GM12891 (cell line): ENCODE measurements around the gene PTGES3.

Source experiments
- POLR2A ChIP-seq: IDR thresholded peaks from 2 replicates; pipeline ENCODE4 v1.6.1; 2011; ENCODE audit warnings: low read depth, low read length, control low read depth
- POLR2AphosphoS5 ChIP-seq: IDR thresholded peaks from 2 replicates; pipeline ENCODE4 v1.6.1; 2011; ENCODE audit warnings: low read depth, low read length, control low read depth
- SPI1 ChIP-seq: IDR thresholded peaks from 2 replicates; pipeline ENCODE4 v1.6.1; 2011; ENCODE audit warnings: low read depth, low read length, control low read depth

- no peak for TF ChIP-seq SPI1
- no peak for TF ChIP-seq POLR2A
- TF ChIP-seq POLR2AphosphoS5 = no peak
Observed at GRCh38 chr12:56695327-56696101, 7.4 kb upstream of the PTGES3 start.
